B cell (primary cell): ENCODE results near the gene CBLB.

Experiments
- EZH2 ChIP-seq: IDR thresholded peaks from 2 replicates; pipeline ENCODE4 v1.6.1; 2012; ENCODE audit warnings: borderline replicate concordance, low read depth, mild to moderate bottlenecking, moderate library complexity, low read length; ENCODE audit not compliant: insufficient read depth, poor library complexity, severe bottlenecking
- TF ChIP-seq, protein P1 (sequence below): fragments of 200-600 bp; IDR thresholded peaks from one replicate; pipeline ENCODE4 v1.8.0; 2022; ENCODE audit warnings: antibody characterized with exemption, mild to moderate bottlenecking

DNA sequence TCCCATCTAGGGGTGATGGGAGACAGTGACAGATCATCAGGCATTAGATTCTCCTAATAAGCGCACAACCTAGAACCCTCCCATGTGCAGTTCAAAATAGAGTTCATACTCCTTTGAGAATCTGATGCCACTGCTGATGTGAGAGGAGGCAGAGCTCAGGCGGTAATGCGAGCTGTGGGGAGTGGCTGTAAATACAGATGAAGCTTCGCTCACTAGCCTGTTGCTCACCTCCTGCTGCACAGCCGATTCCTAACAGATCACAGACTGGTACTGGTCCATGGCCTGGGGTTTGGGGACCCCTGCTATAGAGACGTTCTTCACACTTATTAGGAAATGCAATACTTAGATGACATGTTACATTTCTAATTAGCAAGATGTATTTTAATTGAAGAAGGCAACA is 154.4 kb downstream of the CBLB start:
- TF ChIP-seq, protein P1, sequence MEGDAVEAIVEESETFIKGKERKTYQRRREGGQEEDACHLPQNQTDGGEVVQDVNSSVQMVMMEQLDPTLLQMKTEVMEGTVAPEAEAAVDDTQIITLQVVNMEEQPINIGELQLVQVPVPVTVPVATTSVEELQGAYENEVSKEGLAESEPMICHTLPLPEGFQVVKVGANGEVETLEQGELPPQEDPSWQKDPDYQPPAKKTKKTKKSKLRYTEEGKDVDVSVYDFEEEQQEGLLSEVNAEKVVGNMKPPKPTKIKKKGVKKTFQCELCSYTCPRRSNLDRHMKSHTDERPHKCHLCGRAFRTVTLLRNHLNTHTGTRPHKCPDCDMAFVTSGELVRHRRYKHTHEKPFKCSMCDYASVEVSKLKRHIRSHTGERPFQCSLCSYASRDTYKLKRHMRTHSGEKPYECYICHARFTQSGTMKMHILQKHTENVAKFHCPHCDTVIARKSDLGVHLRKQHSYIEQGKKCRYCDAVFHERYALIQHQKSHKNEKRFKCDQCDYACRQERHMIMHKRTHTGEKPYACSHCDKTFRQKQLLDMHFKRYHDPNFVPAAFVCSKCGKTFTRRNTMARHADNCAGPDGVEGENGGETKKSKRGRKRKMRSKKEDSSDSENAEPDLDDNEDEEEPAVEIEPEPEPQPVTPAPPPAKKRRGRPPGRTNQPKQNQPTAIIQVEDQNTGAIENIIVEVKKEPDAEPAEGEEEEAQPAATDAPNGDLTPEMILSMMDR = no peak
- TF ChIP-seq EZH2 = no peak
